ENCODE results near the gene ADD2.

- TF ChIP-seq GATA3 (IDR thresholded peaks at IDR 0.05; ENCODE audit: low read depth, low read length) (no peak), GATA2 (IDR thresholded peaks at IDR 0.05; ENCODE audit: low read depth, low read length) (no peak)
These were observed 19.8 kb downstream of the ADD2 start for GRCh38 chr2:70748002-70748784.
